Measurements from ENCODE around the gene TVP23C.

- no peak for TF ChIP-seq CTCF (conservative IDR thresholded peaks at IDR 0.05; ENCODE audit: low read depth in 2 of 2)
- TF ChIP-seq EZH2 (IDR thresholded peaks at IDR 0.05; ENCODE audit: low read depth, unreplicated experiment), result no peak
- no peak for TF ChIP-seq ETS1 (IDR thresholded peaks at IDR 0.05)
- no peak for TF ChIP-seq EZH2phosphoT487 (IDR thresholded peaks at IDR 0.05; ENCODE audit: unreplicated experiment)
- TF ChIP-seq POLR2AphosphoS5 (IDR thresholded peaks at IDR 0.05; ENCODE audit: low read depth), result no peak
- no peak for TF ChIP-seq CREB1 (CRISPR knock-in tag; IDR thresholded peaks at IDR 0.05; ENCODE audit: low read depth)
- TF ChIP-seq REST (IDR thresholded peaks at IDR 0.05; ENCODE audit: unreplicated experiment), result no peak
- TF ChIP-seq JUNB (IDR thresholded peaks at IDR 0.05; ENCODE audit: unreplicated experiment), result no peak
- no peak for TF ChIP-seq ZNF114 (CRISPR knock-in tag; IDR thresholded peaks at IDR 0.05)
- TF ChIP-seq STAT1 (IDR thresholded peaks at IDR 0.05; ENCODE audit: unreplicated experiment), result no peak
These were observed 52.1 kb downstream of the TVP23C start for GRCh38 chr17:15511142-15511541.
